CD1c-positive myeloid dendritic cell (primary cell): ENCODE results near the gene LTBP1.

Experiments used
- DNase-seq: peaks from one replicate; pipeline ENCODE4 v3.0.0-alpha.2; 2016; ENCODE audit errors: extremely low spot score

The LTBP1 gene

GRCh38 chr2:33081691-33082090 lies 134.9 kb downstream of the LTBP1 start:
- no peak for DNase-seq

- DNase-seq: peak; percentile 41
Observed at GRCh38 chr2:33083699-33084387, 137.1 kb downstream of the LTBP1 start.

GRCh38 chr2:33084433-33084832 lies 137.7 kb downstream of the LTBP1 start:
- no peak for DNase-seq

- DNase-seq: no peak
Observed at GRCh38 chr2:33085646-33086045, 138.9 kb downstream of the LTBP1 start.

GRCh38 chr2:33086400-33087015 lies 139.8 kb downstream of the LTBP1 start:
- peak; percentile 24 for DNase-seq

- DNase-seq: no peak
Observed at GRCh38 chr2:33090553-33091134, 143.9 kb downstream of the LTBP1 start.

GRCh38 chr2:33091541-33092123 lies 144.9 kb downstream of the LTBP1 start:
- no peak for DNase-seq

- no peak for DNase-seq
Observed at GRCh38 chr2:33093283-33093993, 146.7 kb downstream of the LTBP1 start.

GRCh38 chr2:33094303-33094702 lies 147.6 kb downstream of the LTBP1 start:
- DNase-seq: no peak

- DNase-seq: no peak
Observed at GRCh38 chr2:33099989-33100388, 153.2 kb downstream of the LTBP1 start.

GRCh38 chr2:33100921-33101320 lies 154.2 kb downstream of the LTBP1 start:
- no peak for DNase-seq

GRCh38 chr2:33104052-33104623 lies 157.4 kb downstream of the LTBP1 start:
- no peak for DNase-seq

GRCh38 chr2:33104726-33105125 lies 158.0 kb downstream of the LTBP1 start:
- no peak for DNase-seq

- no peak for DNase-seq
Observed at GRCh38 chr2:33106115-33106514, 159.4 kb downstream of the LTBP1 start.

- no peak for DNase-seq
Observed at GRCh38 chr2:33107690-33108482, 161.1 kb downstream of the LTBP1 start.

GRCh38 chr2:33108483-33109443 lies 162.0 kb downstream of the LTBP1 start:
- DNase-seq: no peak

GRCh38 chr2:33110461-33110860 lies 163.7 kb downstream of the LTBP1 start:
- no peak for DNase-seq

- DNase-seq: no peak
Observed at GRCh38 chr2:33111002-33111446, 164.3 kb downstream of the LTBP1 start.

- no peak for DNase-seq
Observed at GRCh38 chr2:33115196-33115595, 168.4 kb downstream of the LTBP1 start.

- no peak for DNase-seq
Observed at GRCh38 chr2:33115728-33116127, 169.0 kb downstream of the LTBP1 start.
